Gastrocnemius medialis (tissue), 4 donors: Measurements from ENCODE around the gene PAK1.

ENCODE experiments used
- CTCF ChIP-seq, 5 experiments: fragments of 450-650 bp in 3 of 5; fragments of 200-600 bp in 2 of 5; sonication (generic) in 2 of 5; IDR thresholded peaks in 4 of 5; conservative IDR thresholded peaks in 1 of 5; 1 replicate in 4 of 5; 2 replicates in 1 of 5; pipeline ENCODE4 v1.5.1; 2016 to 2019; ENCODE audit warnings: antibody characterized with exemption in 5 of 5, mild to moderate bottlenecking in 3 of 5, moderate library complexity in 3 of 5
- POLR2A ChIP-seq, 2 donors: fragments of 450-650 bp; IDR thresholded peaks; one replicate each; pipeline ENCODE4 v1.6.1; 2017; ENCODE audit warnings: antibody characterized with exemption in 2 of 2, mild to moderate bottlenecking in 2 of 2, moderate library complexity in 2 of 2

DNA sequence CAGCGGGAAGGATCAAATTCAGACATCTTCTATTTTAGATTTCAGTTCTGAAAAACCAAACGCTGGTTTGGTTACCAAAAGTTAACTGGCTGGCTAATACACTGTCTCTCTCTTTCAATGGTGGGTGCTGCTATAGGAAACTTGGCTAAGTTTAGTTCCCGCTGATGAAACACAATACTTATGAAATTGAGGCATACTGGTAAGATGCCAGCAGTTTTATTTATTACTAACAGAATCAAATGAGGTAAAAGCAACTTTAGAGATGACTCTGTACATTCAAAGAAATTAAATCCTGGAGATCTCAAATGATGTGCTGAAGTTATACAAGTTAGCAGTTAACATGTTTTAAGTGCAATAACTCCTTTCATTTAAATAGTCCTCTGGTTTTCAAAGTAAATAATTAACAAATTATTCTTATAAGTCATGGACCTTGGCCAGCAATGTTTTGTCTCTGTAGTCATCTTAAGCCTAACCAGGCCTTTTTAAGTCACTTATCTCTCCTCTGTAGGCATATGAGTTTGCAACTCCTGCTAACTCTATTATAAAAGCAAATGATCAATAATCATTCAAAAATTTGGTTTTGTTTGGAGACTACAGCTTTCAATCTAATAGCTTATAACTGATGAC, 54.8 kb downstream of the PAK1 start:
- TF ChIP-seq CTCF (IDR thresholded peaks at IDR 0.05 in 4 of 5, conservative IDR thresholded peaks at IDR 0.05 in 1 of 5) (no peak), POLR2A (IDR thresholded peaks at IDR 0.05) (no peak)
